HEK293 (cell line): ENCODE measurements around the gene TBL1Y.

Experiments used
- REPIN1 ChIP-seq: fragments of 450-650 bp; formaldehyde crosslinking; IDR thresholded peaks from 2 replicates; pipeline ENCODE4 v1.5.1; 2017; ENCODE audit warnings: missing biosample characterization, missing genetic modification characterization, low read depth
- TF ChIP-seq, protein P1 (sequence below): fragments of 450-650 bp; formaldehyde crosslinking; IDR thresholded peaks from 2 replicates; pipeline ENCODE4 v1.5.1; 2016; ENCODE audit warnings: missing biosample characterization, missing genetic modification characterization

DNA sequence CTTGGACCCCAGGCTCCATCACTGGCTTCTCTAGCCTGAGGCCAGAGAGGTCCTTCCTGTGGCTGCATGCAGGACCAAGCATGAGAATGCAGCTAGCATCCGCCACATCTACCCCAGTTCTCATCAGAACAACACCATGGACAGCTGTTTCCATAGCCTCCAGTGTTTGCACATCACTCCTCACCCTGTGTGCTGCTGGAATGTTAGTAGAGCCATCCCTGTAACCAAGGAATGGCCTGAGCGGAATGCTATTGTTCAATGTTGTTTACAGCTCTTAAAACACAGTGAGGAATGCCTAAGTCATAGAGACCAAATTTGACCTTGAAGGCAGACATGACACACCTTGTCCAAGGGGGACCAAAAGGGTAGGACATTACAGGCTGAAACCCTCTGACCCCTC is 183.9 kb downstream of the TBL1Y start:
- TF ChIP-seq, protein P1, sequence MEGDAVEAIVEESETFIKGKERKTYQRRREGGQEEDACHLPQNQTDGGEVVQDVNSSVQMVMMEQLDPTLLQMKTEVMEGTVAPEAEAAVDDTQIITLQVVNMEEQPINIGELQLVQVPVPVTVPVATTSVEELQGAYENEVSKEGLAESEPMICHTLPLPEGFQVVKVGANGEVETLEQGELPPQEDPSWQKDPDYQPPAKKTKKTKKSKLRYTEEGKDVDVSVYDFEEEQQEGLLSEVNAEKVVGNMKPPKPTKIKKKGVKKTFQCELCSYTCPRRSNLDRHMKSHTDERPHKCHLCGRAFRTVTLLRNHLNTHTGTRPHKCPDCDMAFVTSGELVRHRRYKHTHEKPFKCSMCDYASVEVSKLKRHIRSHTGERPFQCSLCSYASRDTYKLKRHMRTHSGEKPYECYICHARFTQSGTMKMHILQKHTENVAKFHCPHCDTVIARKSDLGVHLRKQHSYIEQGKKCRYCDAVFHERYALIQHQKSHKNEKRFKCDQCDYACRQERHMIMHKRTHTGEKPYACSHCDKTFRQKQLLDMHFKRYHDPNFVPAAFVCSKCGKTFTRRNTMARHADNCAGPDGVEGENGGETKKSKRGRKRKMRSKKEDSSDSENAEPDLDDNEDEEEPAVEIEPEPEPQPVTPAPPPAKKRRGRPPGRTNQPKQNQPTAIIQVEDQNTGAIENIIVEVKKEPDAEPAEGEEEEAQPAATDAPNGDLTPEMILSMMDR (tag by site-specific recombination), result no peak
- TF ChIP-seq REPIN1 (tag by site-specific recombination), result no peak
